ENCODE results near the gene MAPK8IP2. TPM values are rescaled to one million over a fixed set of nuclear protein-coding genes. Genes with fewer than 3 reads are reported as not detected.

Gene MAPK8IP2
- total RNA-seq, 4 donors from 2014 or later = 0.39 to 0.85 (median 0.47) TPM

- Histone ChIP-seq H3K36me3 (no peaks in the 10 kb centered on the region), H3K4me3 (no peak overlapping the region), H3K27ac (no peak overlapping the region), H3K9me3 (no peaks in the 10 kb centered on the region), H3K27me3 (no peaks in the 10 kb centered on the region), H3K4me1 (peaks cover 25 to 38% of the 10 kb centered on the region in 2 donors)
- in situ Hi-C loops (cut with MboI; ENCODE audit: low sequenced_read_pairs in 4 of 4) = no loop called here
- intact Hi-C loops (cut with DNase I; ENCODE audit: low total_unique reads) = loop anchor here (5.0 kb wide), 1 partner anchor 98 kb away; the partner anchor contains the start of gene SCO2
- DNase-seq (no peak), ATAC-seq (no peak)
- no peak for TF ChIP-seq POLR2A (IDR thresholded peaks at IDR 0.05)
- no peak for TF ChIP-seq CTCF (IDR thresholded peaks at IDR 0.05 in 4 of 5, conservative IDR thresholded peaks at IDR 0.05 in 1 of 5)
Measured at GRCh38 chr22:50625131-50625567, 24.6 kb downstream of the MAPK8IP2 start.

GRCh38 chr22:50625568-50626313 lies 25.1 kb downstream of the MAPK8IP2 start:
- TF ChIP-seq CTCF (IDR thresholded peaks at IDR 0.05 in 4 of 5, conservative IDR thresholded peaks at IDR 0.05 in 1 of 5) = no peak
- TF ChIP-seq POLR2A (IDR thresholded peaks at IDR 0.05) = no peak
- no peaks in the 10 kb centered on the region for H3K9me3 ChIP-seq
- no peak overlapping the region for H3K27ac ChIP-seq
- peaks cover 24 to 37% of the 10 kb centered on the region in 2 donors for H3K4me1 ChIP-seq
- DNase-seq = no peak
- ATAC-seq = no peak
- no peak overlapping the region for H3K4me3 ChIP-seq
- H3K27me3 ChIP-seq = no peaks in the 10 kb centered on the region
- no peaks in the 10 kb centered on the region for H3K36me3 ChIP-seq
- in situ Hi-C loops (cut with MboI; ENCODE audit: low sequenced_read_pairs in 4 of 4) (no loop called here), intact Hi-C loops (cut with DNase I; ENCODE audit: low total_unique reads) (loop anchor here (5.0 kb wide), 1 partner anchor 98 kb away; the partner anchor contains the start of gene SCO2)

- in situ Hi-C loops (cut with MboI; ENCODE audit: low sequenced_read_pairs in 4 of 4) = no loop called here
- no peak for ATAC-seq
- DNase-seq = no peak
- H3K27ac ChIP-seq = peak overlapping the region in 1 of 4 donors; percentile 82
- intact Hi-C loops (cut with DNase I; ENCODE audit: low total_unique reads) = loop anchor here (5.0 kb wide), 1 partner anchor 99 kb away; the partner anchor contains the start of gene SCO2
- TF ChIP-seq CTCF (IDR thresholded peaks at IDR 0.05 in 4 of 5, conservative IDR thresholded peaks at IDR 0.05 in 1 of 5) (no peak), POLR2A (IDR thresholded peaks at IDR 0.05) (no peak)
- peaks cover 24 to 31% of the 10 kb centered on the region in 2 donors for H3K4me1 ChIP-seq
- H3K9me3 ChIP-seq = no peaks in the 10 kb centered on the region
- H3K27me3 ChIP-seq = no peaks in the 10 kb centered on the region
- peak overlapping the region in 2 of 4 donors; percentile 90 to 91 for H3K4me3 ChIP-seq
- no peaks in the 10 kb centered on the region for H3K36me3 ChIP-seq
Measured at GRCh38 chr22:50626314-50626849, 25.8 kb downstream of the MAPK8IP2 start.

- no peaks in the 10 kb centered on the region for H3K36me3 ChIP-seq
- H3K27ac ChIP-seq = peak overlapping the region; percentile 82 to 87 (median 83)
- H3K27me3 ChIP-seq = no peaks in the 10 kb centered on the region
- H3K4me3 ChIP-seq = peak overlapping the region; percentile 84 to 91 (median 88)
- no peak for DNase-seq
- TF ChIP-seq POLR2A (IDR thresholded peaks at IDR 0.05) (no peak), CTCF (IDR thresholded peaks at IDR 0.05 in 4 of 5, conservative IDR thresholded peaks at IDR 0.05 in 1 of 5) (no peak)
- in situ Hi-C loops (cut with MboI; ENCODE audit: low sequenced_read_pairs in 4 of 4) = no loop called here
- peaks cover 17 to 24% of the 10 kb centered on the region in 2 donors for H3K4me1 ChIP-seq
- no peaks in the 10 kb centered on the region for H3K9me3 ChIP-seq
- intact Hi-C loops (cut with DNase I; ENCODE audit: low total_unique reads) = loop anchor here (5.0 kb wide), 1 partner anchor 100 kb away; the partner anchor contains the start of gene SCO2
- no peak for ATAC-seq
Measured at GRCh38 chr22:50626850-50627641, 26.5 kb downstream of the MAPK8IP2 start.

Data from gastrocnemius medialis (tissue), 4 donors.